ENCODE results near the gene RNF166. TPM values are rescaled to one million over a fixed set of nuclear protein-coding genes. Genes with fewer than 3 reads are reported as not detected.

Gene RNF166
- total RNA-seq, 3 donors from 2014 or later, result 28.0 to 45.7 (median 30.6) TPM

DNA sequence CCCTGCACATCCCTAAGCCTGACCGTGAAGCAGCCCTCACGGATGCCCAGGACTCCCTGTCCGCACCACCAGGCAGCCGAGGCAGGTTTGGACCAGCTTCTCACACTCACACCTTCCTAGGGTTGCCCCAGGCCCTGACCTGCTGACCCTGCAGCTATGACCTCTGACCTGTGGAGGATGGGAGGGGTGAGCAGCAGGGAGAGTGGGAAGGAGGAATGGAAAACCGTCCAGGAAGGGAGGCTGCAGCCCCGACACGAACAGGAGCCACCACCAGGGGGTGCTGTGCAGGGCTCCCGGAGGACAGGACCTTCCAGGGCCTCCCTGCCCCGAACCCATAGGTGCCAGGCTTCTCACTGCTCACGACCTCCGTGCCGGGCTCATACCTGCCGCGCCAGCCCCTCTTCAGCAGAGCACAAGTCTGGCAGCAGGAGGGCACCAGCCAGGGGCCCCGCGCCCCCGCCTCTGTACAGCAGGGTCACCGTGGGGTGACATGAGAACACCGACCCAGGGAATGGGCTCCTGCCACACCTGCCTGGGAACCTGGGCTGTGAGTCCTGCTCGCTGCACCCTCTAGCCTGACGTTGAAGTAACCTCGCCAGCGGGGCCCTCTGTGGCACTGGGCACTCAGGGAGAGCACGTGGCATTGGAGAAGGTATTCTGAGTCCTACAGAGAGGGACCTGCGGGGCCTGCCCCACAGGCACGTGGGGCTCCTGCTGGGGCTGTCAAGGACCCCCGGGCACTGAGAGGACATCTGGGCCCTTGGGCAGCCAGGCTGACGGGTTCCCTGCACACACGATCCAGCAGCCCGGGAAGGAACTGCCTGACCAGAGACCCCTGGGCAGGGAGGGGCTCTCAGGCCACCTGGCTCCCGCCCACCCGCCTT lies 37.7 kb upstream of the RNF166 start:
- Mint-ChIP-seq H3K27me3 (ENCODE audit: low read depth) (no peaks in the 10 kb centered on the region), H3K4me1 (ENCODE audit: low read depth) (peaks cover 30% of the 10 kb centered on the region), H3K9me3 (no peaks in the 10 kb centered on the region), H3K4me3 (no peak overlapping the region), H3K36me3 (ENCODE audit: insufficient read depth) (peaks cover 5% of the 10 kb centered on the region)
- DNase-seq, result peak; percentile 79
- peak; percentile 53 for ATAC-seq

DNA sequence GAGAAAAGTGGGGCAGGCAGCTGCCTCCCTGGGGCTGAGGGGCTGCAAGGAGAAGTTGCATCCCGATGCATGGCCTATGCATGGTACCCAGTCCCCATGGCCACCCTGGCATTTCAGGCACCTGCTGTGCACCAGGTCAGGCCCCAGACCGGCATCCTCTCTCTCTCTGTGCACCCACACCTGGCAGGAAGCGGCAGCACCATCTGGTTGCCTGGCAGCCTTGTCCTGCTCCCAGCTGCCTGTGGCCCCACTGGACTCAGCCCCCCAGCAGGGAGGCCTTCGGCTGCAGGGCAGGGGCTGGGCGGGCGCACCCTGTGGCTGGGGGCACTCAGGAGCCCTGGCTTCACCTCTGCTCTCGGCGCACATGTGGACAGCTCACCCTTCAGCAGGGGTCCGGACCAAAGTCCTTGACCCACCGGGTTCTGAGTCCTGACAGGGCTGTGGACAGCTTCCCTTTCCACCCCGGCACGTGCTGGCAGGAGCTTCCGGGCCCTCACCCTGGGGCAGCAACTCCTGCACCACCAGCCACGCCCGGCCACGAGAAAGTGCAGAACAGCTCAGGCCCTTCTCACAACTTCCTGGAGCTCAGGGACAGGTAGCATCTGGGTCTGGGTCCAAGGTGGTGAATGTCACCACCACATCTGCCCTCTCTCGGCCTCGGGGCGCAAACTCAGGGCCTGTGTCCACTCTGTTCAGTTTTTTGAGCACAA lies 36.8 kb upstream of the RNF166 start:
- H3K4me3 Mint-ChIP-seq, result no peak overlapping the region
- H3K4me1 Mint-ChIP-seq (ENCODE audit: low read depth), result peaks cover 30% of the 10 kb centered on the region
- peaks cover 7% of the 10 kb centered on the region for H3K36me3 Mint-ChIP-seq (ENCODE audit: insufficient read depth)
- ATAC-seq (no peak), DNase-seq (no peak)
- H3K9me3 Mint-ChIP-seq, result no peaks in the 10 kb centered on the region
- H3K27me3 Mint-ChIP-seq (ENCODE audit: low read depth), result no peaks in the 10 kb centered on the region

DNA sequence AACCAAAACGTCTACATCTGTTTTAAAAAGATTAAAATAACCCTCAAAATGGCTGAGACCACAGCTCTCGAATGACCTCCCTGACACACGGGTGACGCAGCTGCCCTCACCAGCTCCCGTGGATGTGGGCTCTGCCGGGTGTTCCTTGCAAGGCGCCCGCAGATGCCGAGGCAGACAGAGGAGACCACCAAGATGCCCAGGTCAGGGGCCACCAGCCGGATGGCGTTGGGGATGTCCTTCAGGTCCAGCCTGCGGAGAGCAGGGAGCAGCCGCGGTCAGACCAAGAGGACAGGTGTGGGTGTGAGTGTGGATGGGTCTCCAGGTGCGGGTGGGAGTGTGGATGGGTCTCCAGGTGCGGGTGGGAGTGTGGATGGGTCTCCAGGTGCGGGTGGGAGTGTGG lies 35.2 kb upstream of the RNF166 start:
- peaks cover 7% of the 10 kb centered on the region for H3K36me3 Mint-ChIP-seq (ENCODE audit: insufficient read depth)

DNA sequence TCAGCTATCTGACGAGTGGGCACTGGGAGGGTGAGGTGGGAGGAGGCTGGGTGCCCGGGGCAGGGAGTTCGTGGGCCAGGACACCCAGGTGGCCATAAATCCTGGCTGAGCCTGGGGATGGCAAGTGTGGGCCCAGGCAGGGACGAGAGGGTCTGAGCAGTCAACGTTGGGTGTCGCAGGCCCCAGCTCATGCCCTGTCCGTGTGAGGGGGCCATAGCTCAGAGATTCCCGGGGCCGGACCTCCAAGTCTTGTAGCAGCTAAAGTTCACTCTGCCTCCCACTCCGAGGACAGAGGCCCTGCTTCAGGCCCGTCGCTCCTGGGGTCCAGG lies 34.5 kb upstream of the RNF166 start:
- ATAC-seq, result no peak
- Mint-ChIP-seq H3K4me3 (no peak overlapping the region), H3K36me3 (ENCODE audit: insufficient read depth) (peaks cover 7% of the 10 kb centered on the region), H3K4me1 (ENCODE audit: low read depth) (peaks cover 18% of the 10 kb centered on the region), H3K9me3 (no peaks in the 10 kb centered on the region), H3K27me3 (ENCODE audit: low read depth) (no peaks in the 10 kb centered on the region)
- no peak for DNase-seq

More for the DNA sequence above, 35.2 kb upstream of the RNF166 start:
- Mint-ChIP-seq H3K4me3 (no peak overlapping the region), H3K4me1 (ENCODE audit: low read depth) (peaks cover 25% of the 10 kb centered on the region), H3K27me3 (ENCODE audit: low read depth) (no peaks in the 10 kb centered on the region), H3K9me3 (no peaks in the 10 kb centered on the region)
- no peak for DNase-seq
- ATAC-seq, result no peak

DNA sequence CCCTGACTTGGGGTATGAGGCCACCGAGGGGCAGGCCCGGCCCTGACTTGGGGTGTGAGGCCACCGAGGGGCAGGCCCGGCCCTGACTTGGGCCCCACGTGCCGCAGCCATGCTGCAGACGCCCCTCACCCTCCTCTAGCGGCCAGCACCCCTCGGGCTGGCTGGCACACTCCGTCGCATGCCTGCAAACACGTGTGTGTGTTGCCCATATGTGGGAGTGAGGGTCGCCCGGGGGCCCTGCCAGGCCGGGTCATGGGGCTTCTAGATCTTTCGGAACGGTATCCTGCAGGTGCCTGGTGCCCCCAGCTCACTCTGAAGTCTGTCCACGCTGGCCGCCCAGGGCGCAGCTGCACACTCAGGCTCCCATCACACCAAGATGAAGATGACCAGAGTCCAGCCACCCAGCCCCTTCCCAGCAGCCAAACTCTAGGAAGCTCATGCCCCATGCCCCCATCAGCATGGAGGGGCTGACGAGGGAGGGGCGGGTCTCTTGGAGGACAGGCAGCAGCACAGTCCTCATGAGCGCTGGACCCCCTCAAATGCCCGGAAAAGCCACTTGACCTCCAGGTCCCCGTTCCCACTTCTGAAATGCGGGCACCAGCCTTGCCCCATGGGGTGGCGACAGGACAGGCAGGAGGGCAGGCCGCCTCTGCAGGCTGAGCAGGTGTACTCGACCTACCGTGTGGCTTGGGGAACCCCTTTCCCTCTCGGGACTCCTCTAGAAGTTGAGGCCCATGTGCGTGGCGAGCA lies 33.9 kb upstream of the RNF166 start:
- Mint-ChIP-seq H3K9me3 (no peaks in the 10 kb centered on the region), H3K36me3 (ENCODE audit: insufficient read depth) (peaks cover 7% of the 10 kb centered on the region), H3K27me3 (ENCODE audit: low read depth) (no peaks in the 10 kb centered on the region), H3K4me3 (no peak overlapping the region), H3K4me1 (ENCODE audit: low read depth) (peaks cover 14% of the 10 kb centered on the region)
- DNase-seq (no peak), ATAC-seq (no peak)

DNA sequence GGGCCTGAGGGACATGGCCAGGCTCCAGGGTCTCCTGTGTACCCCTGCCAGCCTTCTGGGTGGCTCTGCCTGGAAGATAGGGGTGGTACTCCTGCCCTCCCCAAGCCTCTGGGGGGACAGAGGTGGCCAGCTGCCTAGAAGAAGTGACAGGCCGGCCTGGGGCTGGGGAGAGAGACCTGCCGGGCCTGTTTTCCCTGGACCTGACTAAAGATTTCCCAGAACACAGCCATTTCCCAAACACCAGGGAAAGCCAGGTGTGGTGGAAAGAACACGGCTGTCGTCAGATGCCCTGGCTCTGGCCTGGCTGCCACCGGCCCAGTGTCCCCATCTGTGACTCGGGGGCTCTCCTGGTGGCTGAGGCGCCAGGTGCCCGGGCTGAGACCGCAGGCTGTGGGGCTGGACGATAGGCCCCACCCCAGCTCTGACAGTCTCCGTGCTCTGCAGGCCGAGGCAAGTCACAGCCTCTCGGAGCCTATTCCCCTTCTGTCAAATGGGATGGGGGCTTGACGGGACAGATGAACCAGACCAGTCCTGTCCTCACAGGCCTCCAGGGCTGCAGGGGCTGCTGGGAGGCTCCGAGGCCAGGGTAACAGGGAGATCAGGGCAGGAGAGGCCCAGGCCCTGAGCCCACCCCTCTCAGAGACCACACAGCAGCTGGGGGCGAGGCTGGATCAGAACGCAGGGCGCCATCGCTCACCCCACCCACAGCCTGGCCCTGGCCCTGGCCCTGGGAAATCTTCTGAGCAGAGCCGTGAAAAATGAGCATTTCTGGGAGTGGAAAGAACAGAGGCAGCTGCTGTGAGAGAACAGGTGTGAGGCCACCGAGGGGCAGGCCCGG lies 33.1 kb upstream of the RNF166 start:
- ATAC-seq (no peak), DNase-seq (no peak)
- H3K27me3 Mint-ChIP-seq (ENCODE audit: low read depth), result no peaks in the 10 kb centered on the region
- no peaks in the 10 kb centered on the region for H3K9me3 Mint-ChIP-seq
- no peak overlapping the region for H3K4me3 Mint-ChIP-seq
- peaks cover 8% of the 10 kb centered on the region for H3K4me1 Mint-ChIP-seq (ENCODE audit: low read depth)
- peaks cover 7% of the 10 kb centered on the region for H3K36me3 Mint-ChIP-seq (ENCODE audit: insufficient read depth)

DNA sequence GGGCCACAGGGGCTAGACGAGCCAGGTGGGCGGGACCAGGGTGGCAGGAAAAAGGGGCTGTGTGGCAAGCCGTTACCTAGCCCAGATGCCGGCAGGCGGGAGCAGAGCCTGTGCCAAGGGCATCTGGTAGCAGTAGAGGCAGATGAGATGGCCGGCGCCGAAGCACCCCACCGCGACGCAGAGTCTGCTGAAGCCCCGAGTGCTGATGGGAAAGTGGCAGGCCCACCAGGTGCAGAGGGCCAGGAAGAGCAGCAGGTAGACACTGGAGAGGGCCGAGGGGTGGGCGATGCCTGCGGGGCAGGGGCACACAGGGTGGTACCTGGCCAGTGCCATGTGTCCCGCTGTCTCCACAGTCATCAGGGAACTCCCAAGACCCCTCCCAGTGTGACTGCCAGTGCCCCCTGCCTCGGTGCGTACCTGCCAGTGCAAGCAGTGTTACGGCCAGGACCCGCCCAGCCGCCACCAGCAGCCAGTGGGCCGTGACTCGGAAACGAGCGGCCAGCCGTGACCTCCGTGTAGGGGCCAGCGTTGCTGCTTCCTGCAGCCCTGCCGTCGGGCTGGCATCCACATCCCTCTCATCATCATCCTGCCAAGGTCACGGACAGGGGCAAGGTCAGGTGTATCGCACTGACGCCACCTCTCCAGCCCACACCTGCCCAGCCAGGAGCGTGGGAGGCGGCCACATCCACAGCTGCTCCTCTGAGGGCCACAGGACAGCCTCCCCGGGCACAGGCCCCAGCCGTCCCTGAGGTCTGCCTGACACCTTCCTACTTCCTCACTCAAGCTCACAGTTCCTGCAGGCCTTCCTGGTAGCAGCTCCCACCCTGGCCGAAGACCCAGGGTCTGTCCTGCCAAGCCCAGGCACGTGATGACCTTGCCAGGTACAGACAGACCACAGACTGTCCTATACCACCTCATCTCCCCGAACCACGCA lies 32.2 kb upstream of the RNF166 start:
- no peak for DNase-seq
- H3K36me3 Mint-ChIP-seq (ENCODE audit: insufficient read depth), result peaks cover 10% of the 10 kb centered on the region
- no peaks in the 10 kb centered on the region for H3K9me3 Mint-ChIP-seq

DNA sequence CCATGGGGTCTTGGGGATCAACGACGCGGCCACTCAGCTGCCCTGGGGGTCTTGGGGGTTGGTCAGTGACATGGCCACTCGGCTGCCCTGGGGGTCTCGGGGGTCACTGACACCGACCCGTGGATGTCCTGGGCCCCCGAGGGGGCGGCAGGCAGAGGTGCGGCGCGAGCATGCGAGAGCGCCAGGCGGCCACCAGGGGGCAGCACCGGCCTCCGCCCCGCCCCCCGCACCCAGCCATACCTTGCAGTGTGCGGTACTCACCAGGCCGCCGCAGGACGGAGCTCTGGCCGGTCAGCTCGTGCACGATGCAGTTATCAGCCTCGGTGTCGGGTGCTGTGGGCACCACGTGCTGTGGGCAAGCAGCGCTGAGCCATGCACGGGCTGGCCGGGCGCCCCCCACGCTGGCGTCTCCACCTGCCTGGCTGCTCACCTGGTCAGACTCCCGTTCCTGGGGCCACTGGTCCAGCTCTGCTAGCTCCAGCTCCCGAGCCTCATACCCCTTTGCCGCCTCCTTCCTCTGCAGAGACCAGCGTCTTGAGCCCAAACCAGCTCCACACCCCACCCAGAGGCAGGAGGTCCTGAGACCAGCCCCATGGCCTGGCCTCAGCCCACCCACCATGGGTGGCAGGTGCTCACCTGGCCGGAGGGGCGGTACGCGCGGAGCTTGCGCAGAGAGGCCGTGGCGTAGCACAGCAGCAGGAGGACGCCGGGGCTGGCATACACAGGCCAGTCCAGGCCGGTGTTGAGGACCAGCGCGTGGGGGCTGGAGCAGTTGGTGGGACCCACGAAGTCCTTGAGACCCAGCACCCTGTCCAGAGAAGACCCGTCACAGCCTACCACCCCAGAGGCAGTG lies 31.3 kb upstream of the RNF166 start:
- no peaks in the 10 kb centered on the region for H3K9me3 Mint-ChIP-seq
- no peaks in the 10 kb centered on the region for H3K27me3 Mint-ChIP-seq (ENCODE audit: low read depth)
- no peak overlapping the region for H3K4me3 Mint-ChIP-seq
- ATAC-seq (peak; percentile 81 to 93), DNase-seq (peak; percentile 78)
- H3K36me3 Mint-ChIP-seq (ENCODE audit: insufficient read depth), result peaks cover 10% of the 10 kb centered on the region
- no peaks in the 10 kb centered on the region for H3K4me1 Mint-ChIP-seq (ENCODE audit: low read depth)

More for the DNA sequence above, 32.2 kb upstream of the RNF166 start:
- no peak for ATAC-seq
- peaks cover under 1% of the 10 kb centered on the region for H3K4me1 Mint-ChIP-seq (ENCODE audit: low read depth)
- H3K27me3 Mint-ChIP-seq (ENCODE audit: low read depth), result no peaks in the 10 kb centered on the region
- no peak overlapping the region for H3K4me3 Mint-ChIP-seq

DNA sequence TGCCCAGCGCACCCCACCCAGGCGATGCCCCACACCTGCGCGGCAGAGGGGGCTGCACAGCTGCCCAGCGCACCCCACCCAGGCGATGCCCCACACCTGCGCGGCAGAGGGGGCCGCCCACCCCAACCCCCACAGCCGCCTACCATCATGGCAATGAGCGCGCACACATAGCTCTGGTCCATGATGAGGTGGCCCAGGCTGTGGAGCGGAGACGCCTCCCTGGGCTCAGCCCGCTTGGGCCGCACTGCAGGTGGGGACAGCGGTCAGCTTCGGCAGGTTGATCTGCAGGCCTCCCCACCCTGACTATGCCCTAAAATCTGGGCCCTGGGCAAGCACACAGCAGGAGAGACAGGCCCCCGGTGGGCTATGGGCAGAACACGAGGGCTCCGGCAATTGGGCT lies 30.3 kb upstream of the RNF166 start:
- no peaks in the 10 kb centered on the region for H3K9me3 Mint-ChIP-seq

DNA sequence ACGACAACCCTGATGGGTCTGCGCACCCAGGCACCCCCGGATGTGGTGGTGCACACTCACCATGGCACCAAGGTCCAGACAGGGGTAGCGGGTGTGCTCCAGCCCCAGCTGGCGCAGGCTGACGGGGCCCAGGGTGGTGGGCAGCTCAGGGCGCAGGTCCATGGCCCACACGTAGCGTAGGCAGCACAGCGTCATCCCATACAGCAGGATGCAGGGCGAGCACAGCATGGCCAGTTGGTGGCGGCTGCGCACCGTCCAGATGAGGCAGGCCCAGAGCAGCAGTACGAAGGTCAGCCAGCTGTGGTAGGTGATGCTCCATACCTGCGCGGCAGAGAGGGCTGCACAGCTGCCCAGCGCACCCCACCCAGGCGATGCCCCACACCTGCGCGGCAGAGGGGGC lies 29.9 kb upstream of the RNF166 start:
- Mint-ChIP-seq H3K4me1 (ENCODE audit: low read depth) (no peaks in the 10 kb centered on the region), H3K4me3 (no peak overlapping the region), H3K36me3 (ENCODE audit: insufficient read depth) (peaks cover 9% of the 10 kb centered on the region), H3K27me3 (ENCODE audit: low read depth) (no peaks in the 10 kb centered on the region), H3K9me3 (no peaks in the 10 kb centered on the region)
- ATAC-seq (no peak), DNase-seq (no peak)

More for the DNA sequence above, 30.3 kb upstream of the RNF166 start:
- no peak for ATAC-seq
- no peaks in the 10 kb centered on the region for H3K27me3 Mint-ChIP-seq (ENCODE audit: low read depth)
- peaks cover 10% of the 10 kb centered on the region for H3K36me3 Mint-ChIP-seq (ENCODE audit: insufficient read depth)
- no peaks in the 10 kb centered on the region for H3K4me1 Mint-ChIP-seq (ENCODE audit: low read depth)
- DNase-seq, result no peak
- no peak overlapping the region for H3K4me3 Mint-ChIP-seq

DNA sequence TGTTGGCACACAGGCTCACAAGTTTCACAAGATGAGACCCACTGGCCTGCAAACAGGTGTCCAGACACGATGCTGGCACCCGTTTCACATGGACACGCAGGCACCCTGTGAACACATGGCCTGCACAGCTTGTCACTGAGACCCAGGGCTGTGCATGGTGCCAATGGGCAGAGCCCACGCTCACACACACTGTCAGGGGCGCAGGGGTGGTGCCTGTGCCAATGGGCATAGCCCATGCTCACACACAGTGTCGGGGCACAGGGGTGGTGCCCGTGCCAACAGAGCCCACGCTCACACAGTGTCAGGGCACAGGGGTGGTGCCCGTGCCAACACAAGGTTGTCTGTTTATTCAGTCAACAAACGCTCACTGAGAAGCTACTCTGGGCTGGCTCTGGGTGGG lies 29.4 kb upstream of the RNF166 start:
- no peak for DNase-seq
- Mint-ChIP-seq H3K4me3 (no peak overlapping the region), H3K9me3 (no peaks in the 10 kb centered on the region), H3K4me1 (ENCODE audit: low read depth) (no peaks in the 10 kb centered on the region), H3K27me3 (ENCODE audit: low read depth) (no peaks in the 10 kb centered on the region), H3K36me3 (ENCODE audit: insufficient read depth) (peaks cover 9% of the 10 kb centered on the region)
- ATAC-seq, result no peak

DNA sequence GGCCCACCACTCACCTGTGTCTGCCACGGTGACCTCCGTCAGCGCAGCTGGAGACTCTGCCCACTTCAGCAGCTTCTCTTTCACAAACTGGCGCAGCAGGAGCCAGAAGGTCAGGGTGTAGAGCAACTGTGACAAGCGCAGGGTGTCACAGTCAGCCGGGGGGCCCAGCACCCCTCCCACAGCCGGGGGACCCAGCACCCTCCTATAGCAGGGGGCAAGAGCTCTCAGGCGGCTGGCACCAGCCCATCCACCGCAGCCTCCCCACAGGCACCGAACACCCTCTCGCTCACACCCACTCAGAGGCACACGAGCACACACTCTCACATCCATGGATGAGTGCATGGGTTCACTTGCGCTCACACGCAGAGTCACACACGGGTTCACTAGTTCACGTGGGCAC lies 28.9 kb upstream of the RNF166 start:
- ATAC-seq (no peak), DNase-seq (no peak)
- Mint-ChIP-seq H3K36me3 (ENCODE audit: insufficient read depth) (peaks cover 11% of the 10 kb centered on the region), H3K4me1 (ENCODE audit: low read depth) (no peaks in the 10 kb centered on the region), H3K9me3 (no peaks in the 10 kb centered on the region), H3K4me3 (no peak overlapping the region), H3K27me3 (ENCODE audit: low read depth) (no peaks in the 10 kb centered on the region)

Measured in activated T-cell treated with anti-CD3 and anti-CD28 coated beads, Interleukin-2, amount 50 U/mL, for 4 hours (primary cell).